Keratinocyte (primary cell): ENCODE data around the gene ZNF512B.

Experiments
- CTCF ChIP-seq, 3 experiments: IDR thresholded peaks in 1 of 3; conservative IDR thresholded peaks in 1 of 3; optimal IDR thresholded peaks in 1 of 3; 2 replicates in 2 of 3; 3 replicates in 1 of 3; pipeline versions ENCODE3 to v1.5.1; 2011; ENCODE audit warnings: low read length in 3 of 3, mild to moderate bottlenecking in 3 of 3, moderate library complexity in 2 of 3, control low read depth in 1 of 3, inconsistent platforms in 1 of 3; ENCODE audit not compliant: insufficient read depth in 2 of 3; ENCODE audit errors: extremely low read depth in 1 of 3
- EZH2 ChIP-seq: IDR thresholded peaks from one replicate; pipeline ENCODE4 v1.6.1; 2012; ENCODE audit warnings: inconsistent platforms, mild to moderate bottlenecking, low read length, moderate library complexity

- TF ChIP-seq CTCF (optimal IDR thresholded peaks at IDR 0.05 in 1 of 3, IDR thresholded peaks at IDR 0.05 in 1 of 3, conservative IDR thresholded peaks at IDR 0.05 in 1 of 3; ENCODE audit: extremely low read depth in 1 of 3, insufficient read depth in 2 of 3, low read length in 3 of 3) (no peak), EZH2 (no peak)
Observed at GRCh38 chr20:63968136-63968927, 1.4 kb downstream of the ZNF512B start.
